ENCODE results near the gene RPS6KB2.

Gene RPS6KB2

DNA sequence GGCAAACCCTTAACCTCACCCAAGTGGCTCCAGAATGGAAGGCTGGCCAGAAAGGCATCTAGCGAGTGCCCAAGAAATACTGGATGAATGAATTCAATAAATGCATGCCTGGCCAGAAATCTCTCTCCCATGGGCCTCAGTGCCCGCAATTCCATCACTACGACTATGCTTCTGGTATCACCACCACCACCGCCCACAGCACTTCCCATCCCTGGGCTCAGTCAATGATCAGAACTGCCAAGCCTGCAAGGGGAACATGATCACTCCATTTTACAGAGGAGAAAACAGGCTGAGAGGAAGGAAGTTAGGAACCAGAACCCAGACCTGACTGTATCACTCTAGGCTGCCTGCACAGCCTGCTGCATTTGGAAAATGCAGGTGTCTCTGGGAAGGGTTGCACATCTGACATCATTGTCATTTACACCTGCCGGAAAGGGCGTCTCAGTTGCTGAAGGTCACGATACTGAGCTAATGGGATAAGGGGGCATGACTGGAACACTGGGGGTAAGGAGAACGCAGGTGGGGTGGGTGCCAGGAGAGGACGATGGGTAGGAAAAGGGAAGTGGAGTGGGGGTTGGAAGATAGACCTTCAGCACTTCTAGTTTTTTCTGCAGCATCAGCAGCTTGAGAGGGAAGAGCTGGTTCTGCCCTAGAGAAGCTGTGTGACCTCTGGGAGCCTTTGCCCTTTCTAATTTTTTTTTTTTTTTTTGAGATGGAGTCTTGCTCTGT lies 21.0 kb downstream of the RPS6KB2 start:
- H2AFZ ChIP-seq (ENCODE audit: low read length), result no peak overlapping the region

DNA sequence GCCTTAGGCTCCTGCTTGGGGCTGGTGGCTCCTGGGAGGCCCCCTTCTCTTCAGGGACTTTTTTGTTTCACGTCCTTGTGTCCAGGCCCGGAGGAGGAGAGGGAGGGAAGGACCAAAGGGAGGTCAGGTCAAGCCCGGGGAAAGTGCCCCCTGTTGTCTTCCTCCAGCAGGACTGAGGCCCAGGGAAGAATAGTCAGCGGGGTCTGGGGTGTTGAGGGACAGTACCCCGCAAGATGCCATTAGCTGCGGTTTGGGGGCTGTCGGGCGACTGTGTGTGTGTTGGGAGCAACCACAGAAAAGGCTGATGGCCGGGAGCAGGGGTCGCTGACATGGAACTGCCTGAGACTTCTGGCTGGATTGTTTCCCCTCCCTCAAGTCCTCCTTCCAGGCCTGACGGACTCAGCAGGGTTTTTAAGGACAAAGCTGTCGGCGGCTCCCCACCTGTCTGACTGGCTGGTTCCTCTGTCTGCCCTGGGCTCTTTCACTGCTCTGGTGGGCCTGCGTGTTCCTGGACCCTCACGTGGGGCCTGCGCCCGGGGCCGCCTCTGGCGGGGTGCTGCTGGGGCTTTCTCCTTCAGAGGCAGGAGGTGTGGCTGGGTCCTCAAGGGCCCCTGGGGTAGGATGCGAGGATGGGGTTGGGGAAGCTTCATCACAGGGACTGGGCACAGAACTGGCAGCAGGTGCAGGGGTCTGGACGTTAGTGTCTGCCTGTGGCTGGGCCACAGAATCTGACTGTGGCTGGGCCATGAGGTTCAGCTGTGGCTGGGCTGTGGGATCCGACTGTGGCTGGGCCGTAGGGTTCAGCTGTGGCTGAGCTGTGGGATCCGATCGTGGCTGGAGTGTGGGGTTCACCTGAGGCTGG lies 22.7 kb downstream of the RPS6KB2 start:
- no peaks in the 10 kb centered on the region for H4K20me1 ChIP-seq (ENCODE audit: insufficient read depth, low read length)
- H3K36me3 ChIP-seq (ENCODE audit: insufficient read depth, low read length), result no peaks in the 10 kb centered on the region
- no peak overlapping the region for H3K4me2 ChIP-seq (ENCODE audit: low read length)
- H3K9me2 ChIP-seq (ENCODE audit: low read depth, low read length), result no peaks in the 10 kb centered on the region
- H3K4me3 ChIP-seq (ENCODE audit: low read depth, low read length, poor library complexity, severe bottlenecking), result no peak overlapping the region
- TF ChIP-seq, protein P1, sequence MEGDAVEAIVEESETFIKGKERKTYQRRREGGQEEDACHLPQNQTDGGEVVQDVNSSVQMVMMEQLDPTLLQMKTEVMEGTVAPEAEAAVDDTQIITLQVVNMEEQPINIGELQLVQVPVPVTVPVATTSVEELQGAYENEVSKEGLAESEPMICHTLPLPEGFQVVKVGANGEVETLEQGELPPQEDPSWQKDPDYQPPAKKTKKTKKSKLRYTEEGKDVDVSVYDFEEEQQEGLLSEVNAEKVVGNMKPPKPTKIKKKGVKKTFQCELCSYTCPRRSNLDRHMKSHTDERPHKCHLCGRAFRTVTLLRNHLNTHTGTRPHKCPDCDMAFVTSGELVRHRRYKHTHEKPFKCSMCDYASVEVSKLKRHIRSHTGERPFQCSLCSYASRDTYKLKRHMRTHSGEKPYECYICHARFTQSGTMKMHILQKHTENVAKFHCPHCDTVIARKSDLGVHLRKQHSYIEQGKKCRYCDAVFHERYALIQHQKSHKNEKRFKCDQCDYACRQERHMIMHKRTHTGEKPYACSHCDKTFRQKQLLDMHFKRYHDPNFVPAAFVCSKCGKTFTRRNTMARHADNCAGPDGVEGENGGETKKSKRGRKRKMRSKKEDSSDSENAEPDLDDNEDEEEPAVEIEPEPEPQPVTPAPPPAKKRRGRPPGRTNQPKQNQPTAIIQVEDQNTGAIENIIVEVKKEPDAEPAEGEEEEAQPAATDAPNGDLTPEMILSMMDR (IDR thresholded peaks at IDR 0.05; ENCODE audit: low read length), result no peak
- no peak for TF ChIP-seq EZH2 (IDR thresholded peaks at IDR 0.05; ENCODE audit: borderline replicate concordance, low read length)
- no peak overlapping the region for H2AFZ ChIP-seq (ENCODE audit: low read length)
- no peaks in the 10 kb centered on the region for H3F3A ChIP-seq (ENCODE audit: insufficient read depth, low read length)
- peaks cover 36% of the 10 kb centered on the region for H3K4me1 ChIP-seq (ENCODE audit: insufficient read depth, low read length, severe bottlenecking)
- no peaks in the 10 kb centered on the region for H3K27me3 ChIP-seq (ENCODE audit: insufficient read depth, low read length)
- no peak overlapping the region; the same call in 1 of the 2 replicates for H3K9ac ChIP-seq (ENCODE audit: low read length)
- H3K9me3 ChIP-seq (ENCODE audit: low read length), result no peaks in the 10 kb centered on the region
- H3K27ac ChIP-seq (ENCODE audit: low read depth, low read length, poor library complexity, severe bottlenecking), result peak overlapping the region; percentile 65
- H3K79me2 ChIP-seq (ENCODE audit: insufficient read depth, low read length), result no peaks in the 10 kb centered on the region

More for the DNA sequence above, 21.0 kb downstream of the RPS6KB2 start:
- H3K27ac ChIP-seq (ENCODE audit: low read depth, low read length, poor library complexity, severe bottlenecking), result peak overlapping the region; percentile 65
- no peaks in the 10 kb centered on the region for H3F3A ChIP-seq (ENCODE audit: insufficient read depth, low read length)
- H3K36me3 ChIP-seq (ENCODE audit: insufficient read depth, low read length), result no peaks in the 10 kb centered on the region
- H3K9me2 ChIP-seq (ENCODE audit: low read depth, low read length), result no peaks in the 10 kb centered on the region
- no peaks in the 10 kb centered on the region for H4K20me1 ChIP-seq (ENCODE audit: insufficient read depth, low read length)
- no peak overlapping the region for H3K4me3 ChIP-seq (ENCODE audit: low read depth, low read length, poor library complexity, severe bottlenecking)
- H3K9me3 ChIP-seq (ENCODE audit: low read length), result no peaks in the 10 kb centered on the region
- no peaks in the 10 kb centered on the region for H3K27me3 ChIP-seq (ENCODE audit: insufficient read depth, low read length)
- no peak for TF ChIP-seq EZH2 (IDR thresholded peaks at IDR 0.05; ENCODE audit: borderline replicate concordance, low read length)
- TF ChIP-seq, protein P1 (IDR thresholded peaks at IDR 0.05; ENCODE audit: low read length), result no peak
- peaks cover 54% of the 10 kb centered on the region for H3K4me1 ChIP-seq (ENCODE audit: insufficient read depth, low read length, severe bottlenecking)
- H3K9ac ChIP-seq (ENCODE audit: low read length), result no peak overlapping the region
- H3K79me2 ChIP-seq (ENCODE audit: insufficient read depth, low read length), result no peaks in the 10 kb centered on the region
- peak overlapping the region; percentile 10; the same call in 1 of the 2 replicates for H3K4me2 ChIP-seq (ENCODE audit: low read length)

DNA sequence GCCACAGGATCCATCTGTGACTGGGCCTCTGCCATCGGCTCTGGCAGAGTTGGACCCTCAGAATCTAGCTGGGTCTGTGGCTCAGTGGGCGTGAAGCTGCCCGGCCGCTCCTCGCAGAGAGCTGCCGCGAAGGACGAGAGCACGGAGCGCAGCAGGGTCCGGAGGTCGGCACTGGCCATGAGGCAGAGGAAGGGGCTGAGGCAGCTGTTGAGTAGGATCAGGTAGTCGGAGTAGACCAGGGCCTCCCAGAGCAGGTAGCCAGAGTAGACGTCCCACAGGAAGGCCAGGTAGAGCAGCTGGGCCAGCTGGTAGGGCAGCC lies 23.3 kb downstream of the RPS6KB2 start:
- no peaks in the 10 kb centered on the region for H4K20me1 ChIP-seq (ENCODE audit: insufficient read depth, low read length)
- peaks cover 31% of the 10 kb centered on the region for H3K4me1 ChIP-seq (ENCODE audit: insufficient read depth, low read length, severe bottlenecking)
- H2AFZ ChIP-seq (ENCODE audit: low read length), result no peak overlapping the region
- no peaks in the 10 kb centered on the region for H3K9me2 ChIP-seq (ENCODE audit: low read depth, low read length)
- no peak overlapping the region for H3K27ac ChIP-seq (ENCODE audit: low read depth, low read length, poor library complexity, severe bottlenecking)
- no peaks in the 10 kb centered on the region for H3F3A ChIP-seq (ENCODE audit: insufficient read depth, low read length)
- TF ChIP-seq, protein P1 (IDR thresholded peaks at IDR 0.05; ENCODE audit: low read length), result no peak
- no peak for TF ChIP-seq EZH2 (IDR thresholded peaks at IDR 0.05; ENCODE audit: borderline replicate concordance, low read length)
- H3K79me2 ChIP-seq (ENCODE audit: insufficient read depth, low read length), result no peaks in the 10 kb centered on the region
- H3K36me3 ChIP-seq (ENCODE audit: insufficient read depth, low read length), result no peaks in the 10 kb centered on the region
- no peaks in the 10 kb centered on the region for H3K9me3 ChIP-seq (ENCODE audit: low read length)
- H3K4me2 ChIP-seq (ENCODE audit: low read length), result no peak overlapping the region
- no peak overlapping the region for H3K9ac ChIP-seq (ENCODE audit: low read length)
- H3K4me3 ChIP-seq (ENCODE audit: low read depth, low read length, poor library complexity, severe bottlenecking), result no peak overlapping the region
- no peaks in the 10 kb centered on the region for H3K27me3 ChIP-seq (ENCODE audit: insufficient read depth, low read length)

All from OCI-LY1 (cell line).